ENCODE data around the gene PHF21A. TPM values are rescaled to one million over a fixed set of nuclear protein-coding genes. Genes with fewer than 3 reads are reported as not detected.

PHF21A gene
- polyA plus RNA-seq, 1 experiment, result 29.0 TPM

- Histone ChIP-seq H3K9me3 (ENCODE audit: control insufficient read depth, insufficient read depth, low read length) (no peaks in the 10 kb centered on the region), H3K4me3 (ENCODE audit: low read depth, low read length) (no peak overlapping the region), H3K27ac (ENCODE audit: low read depth, low read length) (no peak overlapping the region), H3K27me3 (ENCODE audit: control insufficient read depth, insufficient read depth, low read length) (no peaks in the 10 kb centered on the region)
- ChIA-PET CTCF (no interaction called here), POLR2A (no interaction called here)
- no peak for DNase-seq (ENCODE audit: low read depth, low spot score)
- TF ChIP-seq, protein P1, sequence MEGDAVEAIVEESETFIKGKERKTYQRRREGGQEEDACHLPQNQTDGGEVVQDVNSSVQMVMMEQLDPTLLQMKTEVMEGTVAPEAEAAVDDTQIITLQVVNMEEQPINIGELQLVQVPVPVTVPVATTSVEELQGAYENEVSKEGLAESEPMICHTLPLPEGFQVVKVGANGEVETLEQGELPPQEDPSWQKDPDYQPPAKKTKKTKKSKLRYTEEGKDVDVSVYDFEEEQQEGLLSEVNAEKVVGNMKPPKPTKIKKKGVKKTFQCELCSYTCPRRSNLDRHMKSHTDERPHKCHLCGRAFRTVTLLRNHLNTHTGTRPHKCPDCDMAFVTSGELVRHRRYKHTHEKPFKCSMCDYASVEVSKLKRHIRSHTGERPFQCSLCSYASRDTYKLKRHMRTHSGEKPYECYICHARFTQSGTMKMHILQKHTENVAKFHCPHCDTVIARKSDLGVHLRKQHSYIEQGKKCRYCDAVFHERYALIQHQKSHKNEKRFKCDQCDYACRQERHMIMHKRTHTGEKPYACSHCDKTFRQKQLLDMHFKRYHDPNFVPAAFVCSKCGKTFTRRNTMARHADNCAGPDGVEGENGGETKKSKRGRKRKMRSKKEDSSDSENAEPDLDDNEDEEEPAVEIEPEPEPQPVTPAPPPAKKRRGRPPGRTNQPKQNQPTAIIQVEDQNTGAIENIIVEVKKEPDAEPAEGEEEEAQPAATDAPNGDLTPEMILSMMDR (IDR thresholded peaks at IDR 0.05; ENCODE audit: low read depth, low read length), result no peak
Measured at GRCh38 chr11:45937916-45938315, 183.3 kb downstream of the PHF21A start.

DNA sequence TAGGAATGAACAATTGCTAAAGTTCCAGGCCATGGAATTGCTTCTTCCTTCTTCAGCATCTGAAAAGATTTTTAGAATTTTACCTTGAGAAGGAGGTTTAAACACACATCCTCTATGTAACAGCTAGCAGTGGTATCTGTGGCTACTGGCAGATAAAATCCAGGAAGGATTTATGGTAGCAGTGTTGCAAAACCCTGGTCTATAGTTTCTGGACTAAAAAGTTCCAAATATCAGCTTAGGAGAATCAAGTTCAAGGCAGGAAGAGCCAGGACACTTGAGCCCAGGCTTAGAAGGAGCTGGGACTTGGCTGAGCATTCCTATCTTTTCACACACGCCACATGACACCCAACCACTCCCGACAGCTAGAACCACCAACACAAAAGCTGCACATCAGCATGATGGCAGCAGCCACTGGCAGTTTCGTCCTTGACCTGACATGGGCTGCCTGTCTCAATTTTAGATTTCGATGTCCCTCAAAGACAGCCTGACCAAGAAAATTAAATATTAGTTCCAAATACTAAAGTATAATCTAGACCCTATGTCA, 184.7 kb downstream of the PHF21A start:
- Histone ChIP-seq H3K4me3 (ENCODE audit: low read depth, low read length) (no peak overlapping the region), H3K9me3 (ENCODE audit: control insufficient read depth, insufficient read depth, low read length) (no peaks in the 10 kb centered on the region), H3K27ac (ENCODE audit: low read depth, low read length) (no peak overlapping the region), H3K27me3 (ENCODE audit: control insufficient read depth, insufficient read depth, low read length) (no peaks in the 10 kb centered on the region)
- ChIA-PET POLR2A (no interaction called here), CTCF (interaction anchor here (0.8 to 1.2 kb wide), 2 partner anchors 16 to 165 kb away, joined by 3 read pairs; no protein-coding TSS in a partner anchor)
- TF ChIP-seq, protein P1 (IDR thresholded peaks at IDR 0.05; ENCODE audit: low read depth, low read length), result no peak
- DNase-seq (ENCODE audit: low read depth, low spot score), result no peak

- no peak for DNase-seq (ENCODE audit: low read depth, low spot score)
- CTCF ChIA-PET, result interaction anchor here (0.7 to 0.8 kb wide), 3 partner anchors 30 to 93 kb away, joined by 4 to 7 read pairs (median 5); no protein-coding TSS in a partner anchor
- TF ChIP-seq, protein P1 (IDR thresholded peaks at IDR 0.05; ENCODE audit: low read depth, low read length), result no peak
- H3K9me3 ChIP-seq (ENCODE audit: control insufficient read depth, insufficient read depth, low read length), result no peaks in the 10 kb centered on the region
- no peak overlapping the region for H3K27ac ChIP-seq (ENCODE audit: low read depth, low read length)
- no peak overlapping the region for H3K4me3 ChIP-seq (ENCODE audit: low read depth, low read length)
- POLR2A ChIA-PET, result no interaction called here
- no peaks in the 10 kb centered on the region for H3K27me3 ChIP-seq (ENCODE audit: control insufficient read depth, insufficient read depth, low read length)
Measured at GRCh38 chr11:45935349-45936064, 185.7 kb downstream of the PHF21A start.

DNA sequence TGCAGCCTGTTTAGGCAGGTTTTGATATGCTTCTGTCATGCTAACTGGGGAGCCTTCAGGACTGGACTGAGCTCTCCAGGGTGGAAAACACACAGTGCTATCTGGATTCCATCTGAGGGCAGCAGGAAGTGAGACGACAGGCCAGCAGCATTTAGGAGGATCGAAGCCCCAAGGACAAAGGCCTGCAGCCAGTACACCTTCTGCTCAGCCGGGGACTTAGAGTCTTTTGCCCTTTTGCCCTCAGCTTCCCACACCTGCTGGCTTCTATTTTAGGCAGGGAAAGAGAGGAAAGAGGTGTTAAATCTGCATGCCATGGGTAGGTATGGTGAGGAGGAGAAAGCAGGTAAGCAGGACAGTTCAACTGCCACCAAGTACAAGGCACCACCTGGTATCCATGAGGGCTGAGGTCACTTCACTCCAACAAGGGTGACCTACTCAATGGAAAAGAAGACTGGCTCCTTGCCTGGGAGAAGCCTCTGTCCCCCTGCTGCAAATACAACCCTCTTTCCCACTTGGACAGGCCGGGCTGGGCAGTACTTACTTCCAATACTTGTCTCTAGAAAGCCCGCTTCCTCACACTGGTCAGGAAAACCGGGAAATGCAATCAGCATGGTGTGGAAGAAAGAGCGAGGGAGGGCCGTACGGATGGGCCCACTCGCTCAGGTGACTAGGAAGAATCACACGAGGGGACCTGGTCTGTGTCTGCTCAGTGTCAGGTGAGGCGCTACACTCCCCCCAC, 186.5 kb downstream of the PHF21A start:
- TF ChIP-seq, protein P1 (IDR thresholded peaks at IDR 0.05; ENCODE audit: low read depth, low read length), result no peak
- Histone ChIP-seq H3K4me3 (ENCODE audit: low read depth, low read length) (no peak overlapping the region), H3K27ac (ENCODE audit: low read depth, low read length) (no peak overlapping the region), H3K27me3 (ENCODE audit: control insufficient read depth, insufficient read depth, low read length) (no peaks in the 10 kb centered on the region), H3K9me3 (ENCODE audit: control insufficient read depth, insufficient read depth, low read length) (no peaks in the 10 kb centered on the region)
- ChIA-PET CTCF (interaction anchor here (0.8 kb wide), 1 partner anchor 31 kb away, joined by 4 read pairs; no protein-coding TSS in a partner anchor), POLR2A (no interaction called here)
- DNase-seq (ENCODE audit: low read depth, low spot score), result no peak
